Activated CD8-positive, alpha-beta memory T cell treated with anti-CD3 and anti-CD28 coated beads, Interleukin-2, amount 10 ng/mL, durations not matched to agents 7 days and 5 days (primary cell): Measurements from ENCODE around the gene PLCB4. TPM values are rescaled to one million over a fixed set of nuclear protein-coding genes. Genes with fewer than 3 reads are reported as not detected.

ENCODE experiments used
- ATAC-seq: fragments of 150-1000 bp; cut with Tn5 transposase; one replicate; pipeline ENCODE4 v1.10.0; 2021; ENCODE audit warnings: moderate library complexity
- CTCF ChIA-PET: fragments of 350-600 bp; sonication (Branson Sonifier 250); formaldehyde crosslinking; loops from one replicate; lab custom pipeline; 2021; ENCODE audit warnings: antibody characterized with exemption; lab: Charles Lee
- DNase-seq: peaks from one replicate; pipeline ENCODE4 v3.0.0-alpha.2; 2020
- H3K27ac Mint-ChIP-seq: one replicate; pipeline ENCODE4 v1.8.0; 2021; ENCODE audit warnings: mild to moderate bottlenecking, mixed read lengths
- H3K27me3 Mint-ChIP-seq: one replicate; pipeline ENCODE4 v1.8.0; 2021; ENCODE audit warnings: mixed read lengths
- H3K36me3 Mint-ChIP-seq: one replicate; pipeline ENCODE4 v1.8.0; 2021; ENCODE audit warnings: mild to moderate bottlenecking, mixed read lengths
- H3K4me1 Mint-ChIP-seq: one replicate; pipeline ENCODE4 v1.8.0; 2021; ENCODE audit warnings: mixed read lengths
- H3K4me3 Mint-ChIP-seq: one replicate; pipeline ENCODE4 v1.8.0; 2021; ENCODE audit warnings: mild to moderate bottlenecking, moderate library complexity, mixed read lengths
- H3K9me3 Mint-ChIP-seq: one replicate; pipeline ENCODE4 v1.8.0; 2022; ENCODE audit warnings: low read depth, mixed read lengths
- total RNA-seq, 2 experiments: library from RNA; stranded (reverse); gene quantifications; one replicate each; pipeline ENCODE4 v1.2.3, GENCODE V29; 2021

The PLCB4 gene
- total RNA-seq, 2 experiments from 2014 or later, result not detected

DNA sequence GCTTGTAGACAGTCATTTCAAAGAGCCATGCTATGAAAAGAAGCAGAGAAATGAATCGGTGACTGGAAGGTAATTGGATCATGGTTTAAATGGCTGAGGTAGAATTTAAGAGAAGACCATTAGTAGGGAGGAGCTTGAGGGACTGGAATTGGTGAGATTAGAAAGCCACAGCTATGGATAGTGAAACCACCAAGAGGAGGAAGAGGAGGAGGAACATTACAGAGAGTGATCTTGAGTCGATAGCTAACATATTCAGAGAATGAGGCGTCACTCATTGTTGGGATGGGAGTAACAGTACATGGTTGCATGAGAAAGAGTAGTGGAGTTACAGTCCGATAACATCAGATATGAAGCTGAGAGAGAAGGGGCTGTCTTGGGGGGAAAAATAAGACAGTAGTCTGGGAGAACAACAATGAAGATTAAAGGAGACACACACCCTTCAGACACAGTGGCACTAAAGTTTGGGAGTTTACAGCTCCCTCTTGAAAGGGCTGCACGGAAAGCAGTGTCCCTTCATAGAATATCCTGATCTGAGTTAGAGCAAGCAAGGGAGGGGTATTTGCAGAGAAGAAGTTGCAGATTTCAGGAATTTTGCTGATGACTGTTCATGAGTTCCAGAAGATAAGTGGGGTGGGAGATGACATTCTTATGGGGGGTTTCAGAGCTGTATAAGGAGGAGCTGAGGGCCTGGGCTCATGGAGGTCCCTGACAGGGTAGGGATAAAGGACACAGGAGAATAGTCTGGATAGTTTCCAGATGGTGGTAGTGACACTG is 430.4 kb downstream of the PLCB4 start:
- H3K9me3 Mint-ChIP-seq, result peaks cover 2% of the 10 kb centered on the region
- H3K4me1 Mint-ChIP-seq, result no peaks in the 10 kb centered on the region
- no peak overlapping the region for H3K27ac Mint-ChIP-seq
- no peak overlapping the region for H3K4me3 Mint-ChIP-seq
- ATAC-seq (no peak), DNase-seq (no peak)
- H3K27me3 Mint-ChIP-seq, result no peaks in the 10 kb centered on the region
- CTCF ChIA-PET, result no interaction called here
- H3K36me3 Mint-ChIP-seq, result no peaks in the 10 kb centered on the region

GRCh38 chr20:9500121-9500520 is 431.2 kb downstream of the PLCB4 start:
- no peak for ATAC-seq
- CTCF ChIA-PET, result no interaction called here
- H3K4me3 Mint-ChIP-seq, result no peak overlapping the region
- no peaks in the 10 kb centered on the region for H3K27me3 Mint-ChIP-seq
- no peak for DNase-seq
- H3K27ac Mint-ChIP-seq, result no peak overlapping the region
- H3K4me1 Mint-ChIP-seq, result no peaks in the 10 kb centered on the region
- H3K36me3 Mint-ChIP-seq, result no peaks in the 10 kb centered on the region
- H3K9me3 Mint-ChIP-seq, result no peaks in the 10 kb centered on the region

DNA sequence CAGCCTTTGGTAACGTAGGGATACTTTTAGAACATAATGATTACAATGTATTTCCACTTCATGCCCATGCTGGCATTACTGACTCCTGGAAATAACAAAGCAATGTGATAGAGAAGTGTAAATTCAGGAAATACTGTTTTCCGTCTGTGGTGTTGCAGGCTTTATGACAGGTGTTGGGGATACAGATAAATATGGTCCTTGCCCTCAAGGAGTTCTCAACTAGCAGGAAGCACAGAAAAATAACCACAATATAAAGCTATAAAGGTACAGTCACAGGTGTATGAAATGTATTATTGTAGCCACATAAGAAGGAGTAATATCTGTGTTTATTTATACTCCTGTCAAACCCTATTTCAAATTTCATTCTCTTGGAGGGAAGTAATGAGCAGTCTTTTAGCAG is 432.6 kb downstream of the PLCB4 start:
- Mint-ChIP-seq H3K27ac (no peak overlapping the region), H3K9me3 (no peaks in the 10 kb centered on the region), H3K4me1 (no peaks in the 10 kb centered on the region), H3K27me3 (peaks cover 8% of the 10 kb centered on the region), H3K36me3 (no peaks in the 10 kb centered on the region), H3K4me3 (no peak overlapping the region)
- DNase-seq (no peak), ATAC-seq (no peak)
- CTCF ChIA-PET, result no interaction called here

GRCh38 chr20:9503526-9504245 is 434.8 kb downstream of the PLCB4 start:
- no peak for DNase-seq
- Mint-ChIP-seq H3K9me3 (no peaks in the 10 kb centered on the region), H3K27ac (no peak overlapping the region), H3K4me3 (no peak overlapping the region), H3K4me1 (no peaks in the 10 kb centered on the region), H3K27me3 (peaks cover 24% of the 10 kb centered on the region), H3K36me3 (no peaks in the 10 kb centered on the region)
- ATAC-seq, result no peak
- CTCF ChIA-PET, result no interaction called here

- ATAC-seq, result no peak
- H3K4me1 Mint-ChIP-seq, result no peaks in the 10 kb centered on the region
- no peak for DNase-seq
- H3K27ac Mint-ChIP-seq, result no peak overlapping the region
- CTCF ChIA-PET, result no interaction called here
- no peak overlapping the region for H3K4me3 Mint-ChIP-seq
- no peaks in the 10 kb centered on the region for H3K9me3 Mint-ChIP-seq
- no peaks in the 10 kb centered on the region for H3K36me3 Mint-ChIP-seq
- H3K27me3 Mint-ChIP-seq, result peaks cover 44% of the 10 kb centered on the region
Measured at GRCh38 chr20:9506280-9506821, 437.5 kb downstream of the PLCB4 start.

- Mint-ChIP-seq H3K27me3 (peaks cover 50% of the 10 kb centered on the region), H3K27ac (no peak overlapping the region), H3K4me3 (no peak overlapping the region), H3K9me3 (no peaks in the 10 kb centered on the region), H3K4me1 (no peaks in the 10 kb centered on the region), H3K36me3 (no peaks in the 10 kb centered on the region)
- ATAC-seq, result no peak
- CTCF ChIA-PET, result no interaction called here
- no peak for DNase-seq
Measured at GRCh38 chr20:9506964-9507369, 438.1 kb downstream of the PLCB4 start.

- no peak for DNase-seq
- CTCF ChIA-PET, result no interaction called here
- no peaks in the 10 kb centered on the region for H3K4me1 Mint-ChIP-seq
Measured at GRCh38 chr20:9507544-9508239, 438.8 kb downstream of the PLCB4 start.

GRCh38 chr20:9508240-9508661 is 439.4 kb downstream of the PLCB4 start:
- CTCF ChIA-PET, result no interaction called here
- Mint-ChIP-seq H3K36me3 (no peaks in the 10 kb centered on the region), H3K4me3 (no peak overlapping the region), H3K27ac (no peak overlapping the region), H3K27me3 (peaks cover 56% of the 10 kb centered on the region), H3K9me3 (no peaks in the 10 kb centered on the region), H3K4me1 (no peaks in the 10 kb centered on the region)
- no peak for DNase-seq
- no peak for ATAC-seq

More at GRCh38 chr20:9507544-9508239, 438.8 kb downstream of the PLCB4 start:
- Mint-ChIP-seq H3K27ac (no peak overlapping the region), H3K4me3 (no peak overlapping the region), H3K36me3 (no peaks in the 10 kb centered on the region), H3K27me3 (peaks cover 56% of the 10 kb centered on the region), H3K9me3 (no peaks in the 10 kb centered on the region)
- ATAC-seq, result no peak

DNA sequence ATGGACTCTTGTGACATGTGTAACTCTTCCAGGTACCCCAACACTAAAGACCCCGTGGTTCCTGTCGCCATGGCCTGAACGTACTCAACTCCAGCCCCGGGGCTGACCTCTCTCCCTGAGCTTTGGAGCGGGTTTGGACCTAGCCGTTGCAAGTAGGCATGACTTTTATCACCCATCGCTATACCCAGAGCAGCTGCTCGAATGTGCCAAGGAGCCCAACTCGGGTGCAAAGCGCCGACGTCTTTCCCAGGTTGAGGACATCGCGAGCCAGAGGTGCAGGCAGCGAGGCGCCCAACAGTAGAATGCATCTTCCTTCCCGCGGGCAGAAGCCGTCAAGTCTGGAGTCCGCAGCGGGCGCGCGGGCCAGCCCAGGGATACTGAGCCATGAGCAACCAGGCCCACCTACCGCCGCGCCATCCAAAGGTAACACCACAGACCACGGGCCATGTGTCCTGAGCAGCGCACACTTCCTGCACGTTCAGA is 439.9 kb downstream of the PLCB4 start:
- CTCF ChIA-PET, result no interaction called here
- DNase-seq (no peak), ATAC-seq (no peak)
- Mint-ChIP-seq H3K36me3 (no peaks in the 10 kb centered on the region), H3K4me1 (no peaks in the 10 kb centered on the region), H3K9me3 (no peaks in the 10 kb centered on the region), H3K27me3 (peaks cover 61% of the 10 kb centered on the region), H3K27ac (no peak overlapping the region), H3K4me3 (no peak overlapping the region)

DNA sequence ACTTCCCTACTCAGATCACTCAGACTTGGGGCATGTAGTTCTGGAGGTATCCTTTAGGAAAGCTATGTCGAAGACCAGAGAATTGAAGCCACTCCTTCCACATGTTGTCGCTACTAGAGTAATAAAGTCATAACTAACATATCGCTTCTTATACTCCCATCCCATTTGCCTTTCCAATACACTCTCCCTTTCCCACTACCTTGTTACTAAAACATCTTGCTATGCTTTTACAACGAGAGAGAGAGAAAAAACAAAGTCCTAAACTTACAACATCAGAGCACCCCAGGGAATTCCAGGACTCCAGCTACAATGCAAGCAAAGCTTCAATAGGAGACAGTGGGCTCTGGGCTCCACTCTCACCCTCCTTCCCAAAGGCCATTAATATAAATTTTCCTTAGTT is 440.4 kb downstream of the PLCB4 start:
- Mint-ChIP-seq H3K9me3 (no peaks in the 10 kb centered on the region), H3K36me3 (no peaks in the 10 kb centered on the region), H3K27ac (no peak overlapping the region), H3K4me1 (no peaks in the 10 kb centered on the region), H3K27me3 (peaks cover 66% of the 10 kb centered on the region), H3K4me3 (no peak overlapping the region)
- no peak for DNase-seq
- no peak for ATAC-seq
- CTCF ChIA-PET, result no interaction called here

DNA sequence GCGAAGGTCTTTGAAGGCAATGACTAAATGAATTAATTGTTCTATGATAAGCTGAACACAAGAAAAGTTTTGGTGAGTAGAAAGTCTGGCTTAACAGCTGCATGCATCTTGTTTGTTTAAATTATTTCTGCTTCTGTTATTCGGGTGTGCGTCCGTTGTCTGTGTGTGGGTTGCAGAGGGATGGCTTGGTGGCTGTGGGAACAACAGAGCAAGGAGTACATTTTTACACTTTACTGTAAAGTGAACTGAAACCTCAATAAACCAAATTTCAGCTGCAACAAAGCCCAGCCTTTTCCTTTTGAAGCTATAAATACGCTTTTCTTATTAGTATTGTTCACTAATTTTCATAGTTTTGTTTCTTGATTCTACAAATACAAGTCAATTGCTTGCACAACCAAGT is 442.0 kb downstream of the PLCB4 start:
- Mint-ChIP-seq H3K27ac (no peak overlapping the region), H3K27me3 (peaks cover 78% of the 10 kb centered on the region), H3K36me3 (no peaks in the 10 kb centered on the region), H3K4me3 (no peak overlapping the region), H3K9me3 (no peaks in the 10 kb centered on the region), H3K4me1 (no peaks in the 10 kb centered on the region)
- DNase-seq, result no peak
- no peak for ATAC-seq
- CTCF ChIA-PET, result no interaction called here

DNA sequence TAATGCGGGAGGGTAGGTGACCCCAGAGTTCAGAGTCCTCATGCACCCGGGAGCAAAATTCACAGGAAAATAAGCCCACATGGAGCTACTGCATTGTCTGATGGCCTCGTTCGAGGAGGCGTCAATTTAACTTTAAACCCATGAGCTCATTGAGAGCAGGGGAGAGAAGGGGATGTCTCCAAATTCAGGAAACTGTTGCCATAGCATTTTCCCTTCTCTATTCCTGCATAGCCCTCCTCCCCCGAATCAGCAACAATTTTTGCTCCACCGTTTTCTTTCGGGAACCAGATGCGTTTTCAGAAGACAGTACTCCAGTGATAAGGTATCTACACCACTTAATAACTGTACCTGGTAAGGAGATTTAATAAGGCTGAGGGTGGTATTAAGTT is 445.2 kb downstream of the PLCB4 start:
- Mint-ChIP-seq H3K4me1 (peaks cover 2% of the 10 kb centered on the region), H3K9me3 (no peaks in the 10 kb centered on the region), H3K4me3 (no peak overlapping the region), H3K36me3 (no peaks in the 10 kb centered on the region), H3K27me3 (peaks cover 78% of the 10 kb centered on the region), H3K27ac (no peak overlapping the region)
- CTCF ChIA-PET, result no interaction called here
- DNase-seq (no peak), ATAC-seq (no peak)

GRCh38 chr20:9514461-9515213 is 445.8 kb downstream of the PLCB4 start, which contains the start of gene LAMP5:
Gene LAMP5, plus strand, starts transcription at chr20:9514590. Its CDS starts 263 bp downstream, at chr20:9514853.
- CTCF ChIA-PET, result no interaction called here
- no peak within 1 kb of the TSS for H3K27ac Mint-ChIP-seq
- H3K4me3 Mint-ChIP-seq, result no peak within 1 kb of the TSS
- no peak for ATAC-seq
- DNase-seq, result no peak
- H3K4me1 Mint-ChIP-seq, result peaks cover 2% of the 10 kb centered on the region
- H3K9me3 Mint-ChIP-seq, result no peaks in the 10 kb centered on the region
- H3K36me3 Mint-ChIP-seq, result no peaks in the 10 kb centered on the region
- peaks cover 74% of the 10 kb centered on the region for H3K27me3 Mint-ChIP-seq
